HG02981 (cell line): Measurements from ENCODE around the gene RAB15.
"Not testable (repeated sequence)": the region's sequence is repeated elsewhere in the genome, so short reads cannot be mapped to it uniquely, and the experiment has no call there.

Source experiments
- ATAC-seq: cut with Tn5 transposase; IDR thresholded peaks from one replicate; pipeline ENCODE4 v1.9.1; 2021; ENCODE audit warnings: mild to moderate bottlenecking, moderate library complexity; ENCODE audit not compliant: unreplicated experiment

Gene RAB15

GRCh38 chr14:64914237-64915028 lies 57.7 kb downstream of the RAB15 start, which contains the start of gene CHURC1:
CHURC1 (plus strand) TSS chr14:64914455; CDS start chr14:64914496, 41 bp downstream.
- peak; percentile 93 for ATAC-seq

GRCh38 chr14:64913477-64913876 lies 58.7 kb downstream of the RAB15 start:
- ATAC-seq = not testable (repeated sequence)

- ATAC-seq = no peak
Measured at GRCh38 chr14:64912261-64912660, 59.9 kb downstream of the RAB15 start.

GRCh38 chr14:64910847-64911495 lies 61.2 kb downstream of the RAB15 start:
- no peak for ATAC-seq

- no peak for ATAC-seq
Measured at GRCh38 chr14:64906022-64906421, 66.1 kb downstream of the RAB15 start.

- no peak for ATAC-seq
Measured at GRCh38 chr14:64899958-64900357, 72.2 kb downstream of the RAB15 start.
